IMR-90 (cell line): Measurements from ENCODE around the gene CACNA2D4.

Source experiments
- CEBPB ChIP-seq: IDR thresholded peaks from 2 replicates; pipeline ENCODE4 v1.6.1; 2012; ENCODE audit warnings: low read depth, low read length, improper control_type of control experiment
- CTCF ChIP-seq: conservative IDR thresholded peaks from 2 replicates; pipeline ENCODE4 v1.5.1; 2012; ENCODE audit warnings: mild to moderate bottlenecking, low read depth, low read length, improper control_type of control experiment
- POLR2A ChIP-seq: IDR thresholded peaks from 2 replicates; pipeline ENCODE4 v1.6.1; 2012; ENCODE audit warnings: mild to moderate bottlenecking, low read depth, low read length
- RAD21 ChIP-seq: IDR thresholded peaks from 2 replicates; pipeline ENCODE4 v1.6.1; 2012; ENCODE audit warnings: low read length, improper control_type of control experiment

GRCh38 chr12:1929985-1930802 lies 11.7 kb upstream of the CACNA2D4 start:
- TF ChIP-seq CEBPB (no peak), POLR2A (no peak), RAD21 (no peak), CTCF (no peak)
